H1 (cell line): ENCODE results near the gene BCL2L14. TPM values are rescaled to one million over a fixed set of nuclear protein-coding genes. Genes with fewer than 3 reads are reported as not detected.

Source experiments
- NANOG ChIP-seq: IDR thresholded peaks from 2 replicates; pipeline ENCODE4 v1.6.1; 2011; ENCODE audit warnings: low read length, low read depth, mild to moderate bottlenecking, inconsistent platforms; ENCODE audit not compliant: insufficient read depth, poor library complexity, severe bottlenecking
- RAD21 ChIP-seq, 2 experiments: IDR thresholded peaks in 1 of 2; conservative IDR thresholded peaks in 1 of 2; 2 replicates each; pipeline ENCODE4 v1.6.1; 2011; ENCODE audit warnings: low read depth in 2 of 2, low read length in 2 of 2, improper control_type of control experiment in 1 of 2, inconsistent platforms in 1 of 2, mild to moderate bottlenecking in 1 of 2, moderate library complexity in 1 of 2
- polyA plus RNA-seq, 7 experiments: library from polyadenylated mRNA; depleted of rRNA in 3 of 7; stranded (reverse) in 5 of 7; unstranded in 2 of 7; fragments of >200 nt in 5 of 7; fragments of 200-250 nt in 2 of 7; gene quantifications; 1 replicate in 5 of 7; 2 replicates in 1 of 7; 4 replicates in 1 of 7; pipeline versions ENCODE4 v1.2.1 to v1.2.3, GENCODE V29; 2011 to 2013; ENCODE audit warnings: missing spikeins in 2 of 7, mixed read lengths in 2 of 7
- total RNA-seq: library from RNA; stranded (reverse); fragmentation: NEBNext Ultra II Directional; extraction: Animal tissue kit (Norgen Biotek cat#: 25700); gene quantifications from 2 replicates; pipeline ENCODE4 v1.2.1, GENCODE V29; 2021
- TF ChIP-seq, protein P1 (sequence below): IDR thresholded peaks from 2 replicates; pipeline ENCODE4 v1.6.1; 2011; ENCODE audit warnings: low read length, improper control_type of control experiment

The BCL2L14 gene
- total and polyA plus RNA-seq, 2 of the 8 experiments (the other 6 are each of a cell fraction or from before 2014, with no cell fraction given) = 0.80 to 2.4 TPM

- TF ChIP-seq RAD21 (IDR thresholded peaks at IDR 0.05 in 1 of 2, conservative IDR thresholded peaks at IDR 0.05 in 1 of 2; ENCODE audit: low read depth in 2 of 2, low read length in 2 of 2) (0 out of 4 replicates have a peak, but pooled peaks of 1 of the 2 experiments have one; percentile 8), NANOG (no peak)
- TF ChIP-seq, protein P1, sequence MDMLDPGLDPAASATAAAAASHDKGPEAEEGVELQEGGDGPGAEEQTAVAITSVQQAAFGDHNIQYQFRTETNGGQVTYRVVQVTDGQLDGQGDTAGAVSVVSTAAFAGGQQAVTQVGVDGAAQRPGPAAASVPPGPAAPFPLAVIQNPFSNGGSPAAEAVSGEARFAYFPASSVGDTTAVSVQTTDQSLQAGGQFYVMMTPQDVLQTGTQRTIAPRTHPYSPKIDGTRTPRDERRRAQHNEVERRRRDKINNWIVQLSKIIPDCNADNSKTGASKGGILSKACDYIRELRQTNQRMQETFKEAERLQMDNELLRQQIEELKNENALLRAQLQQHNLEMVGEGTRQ = no peak
- TF ChIP-seq, all 59 proteins: peak for 3
These were observed 21.4 kb downstream of the BCL2L14 start (continued) for GRCh38 chr12:12091977-12092663.
